Large intestine (tissue), 3 donors: ENCODE measurements around the gene ITGB7. TPM values are rescaled to one million over a fixed set of nuclear protein-coding genes. Genes with fewer than 3 reads are reported as not detected.
"Not testable (repeated sequence)": the region's sequence is repeated elsewhere in the genome, so short reads cannot be mapped to it uniquely, and the experiment has no call there.

Experiments used
- DNase-seq, 2 donors: peaks; one replicate each; pipeline versions ENCODE4 v3.0.0 to v3.0.0-alpha.2; 2013
- H3K27ac ChIP-seq: one replicate; pipeline ENCODE4 v1.5.1; 2013; ENCODE audit warnings: low read length
- H3K27me3 ChIP-seq: 2 replicates; pipeline ENCODE4 v1.6.1; 2013; ENCODE audit warnings: low read length; ENCODE audit not compliant: control insufficient read depth, insufficient read depth
- H3K36me3 ChIP-seq: 2 replicates; pipeline ENCODE4 v1.6.1; 2013; ENCODE audit warnings: low read length; ENCODE audit not compliant: control insufficient read depth, insufficient read depth
- H3K4me1 ChIP-seq: one replicate; pipeline ENCODE4 v1.6.1; 2013; ENCODE audit warnings: low read length; ENCODE audit not compliant: control insufficient read depth, insufficient read depth
- H3K4me3 ChIP-seq: one replicate; pipeline ENCODE4 v1.5.1; 2013; ENCODE audit warnings: low read length
- H3K9me3 ChIP-seq: one replicate; pipeline ENCODE4 v1.6.1; 2013; ENCODE audit warnings: mild to moderate bottlenecking, low read depth, low read length, moderate library complexity; ENCODE audit not compliant: control insufficient read depth
- WGBS: methylation state at CpG from one replicate; pipeline ENCODE4 v1.1.5; 2013; ENCODE audit warnings: low lambda C conversion rate; ENCODE audit not compliant: insufficient coverage; 5-methylcytosine and 5-hydroxymethylcytosine counted together
- polyA plus RNA-seq: library from polyadenylated mRNA; unstranded; fragments of 120-200 nt; gene quantifications from one replicate; pipeline ENCODE4 v1.2.1, GENCODE V29; 2013

ITGB7 gene
- polyA plus RNA-seq, 1 donor: 9.5 TPM

DNA sequence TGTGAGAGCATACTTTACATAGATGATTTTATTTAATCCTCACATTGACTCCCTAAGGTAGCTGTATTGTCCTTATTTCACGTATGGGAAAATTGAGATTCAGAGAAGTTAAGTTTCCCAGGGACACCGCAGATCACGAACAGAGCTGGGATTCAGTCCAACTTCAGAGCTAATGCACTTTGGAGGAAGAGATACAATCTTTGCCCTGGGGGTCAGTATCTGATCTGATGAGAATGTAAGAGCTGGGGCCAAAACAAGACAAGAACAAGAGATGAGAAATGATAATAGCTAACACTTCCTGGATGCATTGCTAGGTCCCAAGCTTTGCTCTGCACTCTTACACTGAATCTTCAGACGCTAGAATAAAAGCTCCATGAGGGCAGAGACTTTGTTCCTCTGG, 20.3 kb downstream of the ITGB7 start:
- Histone ChIP-seq H3K4me1 (peaks cover 30% of the 10 kb centered on the region), H3K27ac (no peak overlapping the region), H3K4me3 (no peak overlapping the region), H3K27me3 (no peaks in the 10 kb centered on the region), H3K36me3 (peaks cover 72% of the 10 kb centered on the region), H3K9me3 (no peaks in the 10 kb centered on the region)
- no CpG with 5 or more reads among the region's 4 CpGs for WGBS
- DNase-seq: no peak

DNA sequence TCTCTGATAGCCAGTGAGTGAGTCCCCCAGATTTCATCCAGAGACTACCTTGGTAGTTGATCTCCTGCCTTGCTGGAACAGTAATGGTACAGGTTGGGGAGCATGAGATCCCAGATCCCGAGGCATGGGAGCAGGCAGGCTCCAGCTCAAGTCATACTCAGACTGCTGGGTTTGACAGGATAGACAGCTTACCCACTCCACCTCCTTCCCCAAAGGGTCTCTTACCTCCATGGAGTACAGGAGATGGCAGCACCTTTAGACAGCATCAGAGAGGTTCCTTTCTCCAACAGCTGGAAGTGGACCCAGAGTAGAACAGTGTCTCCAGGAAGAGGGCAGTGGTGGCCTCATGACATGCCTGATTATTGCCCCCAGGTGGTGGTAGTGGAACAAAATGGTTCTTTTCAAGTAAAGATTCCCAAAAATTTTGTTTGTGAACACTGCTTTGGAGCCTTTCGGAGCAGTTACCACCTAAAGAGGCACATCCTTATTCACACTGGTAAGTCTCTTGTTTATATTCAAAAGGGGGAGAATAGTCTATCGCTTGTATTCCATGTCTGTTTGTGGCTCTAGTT, 21.4 kb downstream of the ITGB7 start:
- WGBS: no CpG with 5 or more reads among the region's 3 CpGs
- Histone ChIP-seq H3K9me3 (no peaks in the 10 kb centered on the region), H3K36me3 (peaks cover 65% of the 10 kb centered on the region), H3K27me3 (no peaks in the 10 kb centered on the region), H3K4me3 (no peak overlapping the region), H3K27ac (no peak overlapping the region), H3K4me1 (peaks cover 37% of the 10 kb centered on the region)
- no peak for DNase-seq

DNA sequence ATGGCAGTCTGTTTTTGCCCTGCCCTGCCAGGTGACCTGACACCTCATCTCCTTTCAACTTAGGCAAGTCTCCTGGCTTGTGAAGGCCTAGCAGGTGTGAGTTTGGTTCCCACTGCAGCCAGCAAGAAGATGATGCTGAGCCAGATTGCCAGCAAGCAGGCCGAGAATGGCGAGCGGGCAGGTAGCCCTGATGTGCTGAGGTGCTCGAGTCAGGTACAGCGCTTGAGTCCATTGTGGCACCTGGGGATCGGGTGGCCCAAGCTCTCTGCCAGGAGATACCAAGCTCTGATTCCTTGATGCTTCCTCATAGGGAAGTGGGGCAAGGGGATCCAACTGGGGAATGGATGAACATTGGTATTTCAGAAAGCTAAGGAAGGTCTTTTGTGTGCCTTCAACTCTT, 22.2 kb downstream of the ITGB7 start:
- Histone ChIP-seq H3K36me3 (peaks cover 65% of the 10 kb centered on the region), H3K4me3 (no peak overlapping the region), H3K9me3 (no peaks in the 10 kb centered on the region), H3K27me3 (no peaks in the 10 kb centered on the region), H3K4me1 (peaks cover 31% of the 10 kb centered on the region), H3K27ac (no peak overlapping the region)
- no peak for DNase-seq
- WGBS: no CpG with 5 or more reads among the region's 6 CpGs

DNA sequence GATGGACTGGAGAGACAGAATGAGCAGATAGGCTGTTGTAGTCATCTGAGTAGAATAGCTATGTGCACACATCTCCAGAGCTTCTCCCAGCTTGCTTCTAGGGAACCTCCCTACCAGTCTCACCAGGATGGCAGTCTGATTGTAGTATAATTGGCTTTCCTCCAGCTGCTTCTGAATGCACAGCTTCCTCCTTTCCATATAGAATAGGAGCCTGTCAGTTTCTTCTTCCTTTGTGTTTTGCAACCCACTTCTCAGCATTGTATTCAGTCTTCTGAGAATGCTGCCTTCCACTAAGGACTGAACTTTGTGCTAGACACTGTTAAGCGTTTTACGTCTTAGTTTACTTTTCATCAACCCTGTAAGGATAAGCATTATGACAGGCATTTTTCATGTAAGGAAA, 24.1 kb downstream of the ITGB7 start:
- Histone ChIP-seq H3K9me3 (no peaks in the 10 kb centered on the region), H3K36me3 (peaks cover 49% of the 10 kb centered on the region), H3K27ac (peak overlapping the region; percentile 88), H3K27me3 (no peaks in the 10 kb centered on the region), H3K4me1 (peaks cover 35% of the 10 kb centered on the region), H3K4me3 (no peak overlapping the region)
- WGBS: no CpG with 5 or more reads among the region's 2 CpGs
- peak; percentile 64 to 86 for DNase-seq

DNA sequence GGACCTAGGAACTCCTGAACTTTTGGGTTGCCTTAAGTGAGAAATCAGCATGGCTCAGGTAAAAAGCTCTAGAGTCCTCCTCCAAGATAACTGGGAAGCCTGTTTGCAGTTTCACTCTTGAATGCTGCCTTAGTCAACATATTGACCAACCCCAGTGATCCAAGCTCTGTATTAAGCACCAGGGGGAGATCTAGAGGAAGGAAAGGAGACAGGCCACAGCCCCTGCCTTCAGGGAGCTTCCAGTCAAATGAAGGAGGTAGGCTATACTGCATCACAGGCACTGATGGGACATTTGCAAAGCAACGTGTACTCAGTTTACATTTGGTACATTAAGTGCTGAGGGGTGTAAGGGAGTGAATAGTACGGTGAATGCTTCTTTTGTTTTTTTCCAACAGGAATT, 25.1 kb downstream of the ITGB7 start:
- peak overlapping the region; percentile 88 for H3K27ac ChIP-seq
- H3K9me3 ChIP-seq: no peaks in the 10 kb centered on the region
- H3K4me3 ChIP-seq: peak overlapping the region; percentile 82
- peaks cover 39% of the 10 kb centered on the region for H3K36me3 ChIP-seq
- WGBS: no CpG with 5 or more reads among the region's 2 CpGs
- peaks cover 35% of the 10 kb centered on the region for H3K4me1 ChIP-seq
- H3K27me3 ChIP-seq: no peaks in the 10 kb centered on the region
- peak in 1 of 2 donors; percentile 24 for DNase-seq

DNA sequence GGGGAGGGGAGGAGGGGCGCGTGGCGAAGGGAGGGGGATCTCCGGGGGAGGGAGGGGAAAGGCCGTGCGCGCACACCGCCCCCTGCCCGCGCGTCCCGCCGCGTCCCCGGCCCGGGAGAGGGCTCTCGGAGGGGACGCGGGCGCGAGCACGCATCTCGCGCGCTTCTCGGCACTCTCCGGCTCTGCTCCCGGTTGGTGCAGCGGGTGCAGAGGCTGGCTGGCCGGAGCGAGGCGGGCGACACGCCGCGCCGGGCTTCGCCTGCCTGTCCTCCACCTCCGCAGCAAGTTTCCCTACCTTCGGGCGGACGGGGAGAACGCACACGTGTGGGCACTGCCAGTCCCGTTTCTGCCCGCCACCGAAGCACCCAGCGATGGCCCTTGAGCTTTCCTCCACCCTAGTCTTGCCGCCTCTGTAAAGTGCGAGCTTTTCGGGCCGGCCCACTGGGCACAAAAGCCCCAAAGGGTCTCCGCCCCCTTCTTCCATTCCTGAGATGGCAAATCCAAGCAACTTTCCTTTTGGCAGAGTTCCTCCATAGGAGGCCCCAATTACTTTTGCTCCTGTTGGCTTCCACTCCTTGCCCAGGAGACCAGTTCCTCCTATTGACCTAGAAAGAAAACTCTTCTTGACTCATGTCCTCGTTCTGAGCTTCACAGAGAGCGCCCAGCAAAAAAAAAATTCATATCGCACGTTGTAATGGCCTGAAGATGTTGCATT, 26.0 kb downstream of the ITGB7 start:
- Histone ChIP-seq H3K36me3 (peaks cover 31% of the 10 kb centered on the region), H3K4me3 (peak overlapping the region; percentile 82), H3K4me1 (peaks cover 35% of the 10 kb centered on the region), H3K9me3 (no peaks in the 10 kb centered on the region), H3K27ac (peak overlapping the region; percentile 88), H3K27me3 (no peaks in the 10 kb centered on the region)
- WGBS: 0% methylated on average over 1 of the region's 57 CpGs
- DNase-seq: peak in 1 of 2 donors; percentile 66

DNA sequence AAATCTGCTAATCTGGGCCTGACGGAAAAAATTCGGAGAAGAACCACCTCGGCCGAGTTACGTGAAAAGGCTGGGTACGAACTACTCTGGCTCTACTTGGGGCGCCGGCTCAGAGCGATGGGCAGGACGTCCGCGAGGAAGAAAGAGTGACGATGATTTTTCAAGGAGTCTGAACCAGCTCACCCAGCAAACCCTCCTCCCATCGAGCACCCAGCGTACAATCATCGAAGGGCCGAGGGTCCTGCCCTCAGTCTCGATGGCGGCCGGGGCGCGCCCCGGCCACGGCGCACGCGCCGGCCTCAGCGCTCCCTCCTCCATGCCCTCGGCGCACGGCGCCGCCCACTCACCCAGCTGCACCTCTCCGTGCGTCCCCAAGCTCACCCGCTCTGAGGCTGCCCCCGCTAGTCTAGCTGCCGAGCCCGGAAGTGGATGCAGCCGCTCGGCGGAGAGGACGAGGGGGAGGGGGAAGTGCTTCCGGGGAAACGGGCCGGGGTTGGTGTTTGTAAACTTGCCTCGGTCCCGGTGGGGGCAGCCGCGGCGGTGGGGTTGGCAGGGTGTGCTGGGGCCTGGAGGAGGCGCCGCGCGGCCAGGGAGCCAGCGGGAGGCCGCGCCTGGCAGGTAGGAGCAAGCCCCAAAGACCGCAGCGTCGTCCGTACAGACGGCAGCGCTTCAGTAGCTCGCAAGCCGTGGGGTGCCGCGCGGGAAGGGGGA, 26.7 kb downstream of the ITGB7 start, which contains the start of the genes CSAD and ZNF740:
Gene CSAD, minus strand, starts transcription at position 706 of the 711 bp plus-strand sequence. CDS start 7,455 bp downstream, outside the sequence.
Gene ZNF740, plus strand, starts transcription at position 503 of the 711 bp plus-strand sequence. CDS start 1,262 bp downstream, outside the sequence.
- H3K27ac ChIP-seq: peak within 1 kb of the TSS; percentile 88
- peaks cover 23% of the 10 kb centered on the region for H3K36me3 ChIP-seq
- peaks cover 38% of the 10 kb centered on the region for H3K4me1 ChIP-seq
- DNase-seq: peak; percentile 98 to 99
- H3K27me3 ChIP-seq: no peaks in the 10 kb centered on the region
- no peaks in the 10 kb centered on the region for H3K9me3 ChIP-seq
- WGBS: no CpG with 5 or more reads among the region's 70 CpGs
- H3K4me3 ChIP-seq: peak within 1 kb of the TSS; percentile 82

DNA sequence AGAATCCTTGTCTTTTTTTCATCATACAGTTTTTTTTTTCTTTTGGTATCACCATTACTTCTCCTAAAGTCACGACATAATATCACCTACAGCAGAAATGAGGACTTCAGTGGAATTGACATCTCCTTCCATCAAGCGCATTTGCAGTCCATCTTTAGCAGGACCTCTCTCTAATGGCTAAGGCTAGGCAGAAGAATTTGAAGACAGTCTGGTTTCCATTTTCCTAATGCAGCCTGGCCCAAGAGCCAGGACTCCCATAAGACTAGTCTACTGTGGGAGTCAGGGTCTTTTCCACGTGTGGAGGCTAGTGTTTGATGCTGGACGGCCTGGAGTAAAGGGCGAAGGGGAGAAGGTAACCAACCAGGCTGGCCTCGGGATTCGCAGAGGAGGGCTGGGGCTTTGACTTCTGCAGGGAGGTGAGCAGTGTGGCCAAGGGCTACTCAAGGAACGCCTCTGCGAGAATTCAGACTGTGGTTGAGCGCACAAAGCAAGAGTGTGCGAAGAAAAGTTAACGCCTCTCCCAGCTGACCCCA, 27.3 kb downstream of the ITGB7 start:
- peaks cover 41% of the 10 kb centered on the region for H3K4me1 ChIP-seq
- no peaks in the 10 kb centered on the region for H3K9me3 ChIP-seq
- H3K36me3 ChIP-seq: peaks cover 17% of the 10 kb centered on the region
- peak overlapping the region; percentile 82 for H3K4me3 ChIP-seq
- H3K27ac ChIP-seq: peak overlapping the region; percentile 88
- DNase-seq: no peak
- 10% methylated on average over 2 of the region's 12 CpGs for WGBS
- no peaks in the 10 kb centered on the region for H3K27me3 ChIP-seq

DNA sequence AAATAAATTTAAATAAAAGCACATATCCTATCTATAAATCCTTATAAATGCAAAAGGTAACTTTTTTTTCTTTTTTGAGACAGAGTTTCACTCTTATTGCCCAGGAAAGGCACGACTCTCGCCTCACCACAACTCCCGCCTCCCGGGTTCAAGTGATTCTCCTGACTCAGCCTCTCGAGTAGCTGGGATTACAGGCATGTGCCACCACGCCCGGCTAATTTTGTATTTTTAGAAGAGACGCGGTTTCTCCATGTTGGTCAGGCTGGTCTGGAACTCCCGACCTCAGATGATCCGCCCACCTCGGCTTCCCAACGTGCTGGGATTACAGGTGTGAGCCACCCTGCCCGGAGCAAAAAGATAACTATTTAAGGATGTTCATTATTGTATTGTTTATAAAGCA, 28.2 kb downstream of the ITGB7 start:
- H3K27ac ChIP-seq, DNase-seq, H3K27me3 ChIP-seq, H3K4me3 ChIP-seq, H3K36me3 ChIP-seq, H3K9me3 ChIP-seq: not testable (repeated sequence)
- 100% methylated on average over 4 of the region's 14 CpGs for WGBS
- H3K4me1 ChIP-seq: peaks cover 40% of the 10 kb centered on the region

DNA sequence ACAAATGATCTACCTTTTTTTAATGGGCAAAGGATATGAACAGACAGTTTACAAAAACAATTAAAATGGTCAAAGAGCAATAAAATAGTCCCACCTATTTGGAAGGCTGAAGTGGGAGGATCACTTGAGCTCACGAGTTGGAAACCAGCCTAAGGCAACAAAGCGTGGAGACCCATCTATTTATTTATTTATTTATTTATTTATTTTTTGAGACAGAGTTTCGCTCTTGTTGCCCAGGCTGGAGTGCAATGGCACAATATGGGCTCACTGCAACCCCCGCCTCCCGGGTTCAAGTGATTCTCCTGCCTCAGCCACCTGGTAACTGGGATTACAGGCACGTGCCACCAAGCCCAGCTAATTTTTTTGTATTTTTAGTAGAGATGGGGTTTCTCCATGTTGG, 29.6 kb downstream of the ITGB7 start:
- DNase-seq, H3K27ac ChIP-seq, H3K4me3 ChIP-seq, H3K27me3 ChIP-seq, H3K9me3 ChIP-seq: not testable (repeated sequence)
- no CpG with 5 or more reads among the region's 6 CpGs for WGBS
- Histone ChIP-seq H3K36me3 (peaks cover 10% of the 10 kb centered on the region), H3K4me1 (peaks cover 29% of the 10 kb centered on the region)
